K562 (cell line): ENCODE results near the gene MRPL4. TPM values are rescaled to one million over a fixed set of nuclear protein-coding genes. Genes with fewer than 3 reads are reported as not detected.

Source experiments
- BHLHE40 ChIP-seq: IDR thresholded peaks from 2 replicates; pipeline ENCODE4 v1.6.1; 2011; ENCODE audit warnings: low read length, improper control_type of control experiment
- EHMT2 ChIP-seq: fragments of 450-650 bp; IDR thresholded peaks from 2 replicates; pipeline ENCODE4 v1.6.1; 2018; ENCODE audit warnings: antibody characterized with exemption
- FOXK2 ChIP-seq, 2 experiments: fragments of 450-650 bp; IDR thresholded peaks in 1 of 2; conservative IDR thresholded peaks in 1 of 2; 2 replicates each; pipeline ENCODE4 v1.6.1; 2016; ENCODE audit warnings: low read depth in 2 of 2, mild to moderate bottlenecking in 1 of 2
- HMGN3 ChIP-seq: IDR thresholded peaks from 2 replicates; pipeline ENCODE4 v1.6.1; 2011; ENCODE audit warnings: borderline replicate concordance, low read depth, mild to moderate bottlenecking, mixed read lengths, low read length; ENCODE audit not compliant: insufficient read length; ENCODE audit errors: extremely low read depth
- KDM2B ChIP-seq: fragments of 250-450 bp; sonication (Bioruptor Pico); IDR thresholded peaks from 2 replicates; pipeline ENCODE4 v1.8.0; 2021; ENCODE audit warnings: mild to moderate bottlenecking, moderate library complexity
- MEF2A ChIP-seq: IDR thresholded peaks from 2 replicates; pipeline ENCODE4 v1.6.1; 2011; ENCODE audit warnings: low read depth, mild to moderate bottlenecking, low read length, moderate library complexity; ENCODE audit not compliant: control insufficient read depth
- MTA3 ChIP-seq: fragments of 450-650 bp; formaldehyde crosslinking; IDR thresholded peaks from 2 replicates; pipeline ENCODE4 v1.6.1; 2017; ENCODE audit warnings: mild to moderate bottlenecking, borderline replicate concordance
- TAF15 ChIP-seq: fragments of 200-400 bp; formaldehyde crosslinking; IDR thresholded peaks from 2 replicates; pipeline ENCODE4 v1.6.1; 2017; ENCODE audit warnings: mild to moderate bottlenecking, low read depth, low read length, moderate library complexity
- polyA plus RNA-seq, 8 experiments: library from polyadenylated mRNA; depleted of rRNA in 4 of 8; stranded (reverse) in 5 of 8; unstranded in 3 of 8; fragments of >200 nt; fragmentation: Nextera tagmentation in 2 of 8; fragmentation: Illumina TruSeq in 1 of 8; extraction: Ambion mirVana in 2 of 8; extraction: Trizol in 1 of 8; gene quantifications; 2 replicates each; pipeline versions ENCODE4 v1.2.1 to v1.2.3, GENCODE V29; 2011 to 2014; ENCODE audit warnings: inconsistent platforms in 1 of 8, missing spikeins in 1 of 8
- total RNA-seq, 7 experiments: library from RNA; depleted of rRNA in 6 of 7; stranded (reverse); fragments of >200 nt in 6 of 7; fragmentation: Illumina TruSeq in 2 of 7; extraction: Trizol in 2 of 7; gene quantifications; 2 replicates each; pipeline versions ENCODE4 v1.2.1 to v1.2.3, GENCODE V29; 2011 to 2021; ENCODE audit warnings: low replicate concordance in 1 of 7
- TF ChIP-seq, protein P1 (sequence below), 2 experiments: fragments of 450-650 bp; formaldehyde crosslinking in 1 of 2; IDR thresholded peaks; 2 replicates each; pipeline versions ENCODE4 v1.4.0 to v1.6.1; 2014 to 2020; ENCODE audit warnings: mild to moderate bottlenecking in 2 of 2, borderline replicate concordance in 1 of 2, low read depth in 1 of 2
- TF ChIP-seq, protein P2 (sequence below): fragments of 450-650 bp; IDR thresholded peaks from 2 replicates; pipeline ENCODE4 v1.6.1; 2017; ENCODE audit warnings: antibody characterized with exemption
- TF ChIP-seq, protein P3 (sequence below): fragments of 250-450 bp; sonication (Bioruptor Pico); IDR thresholded peaks from 2 replicates; pipeline ENCODE4 v1.9.0; 2021; ENCODE audit warnings: mild to moderate bottlenecking, inconsistent platforms
- TF ChIP-seq, protein P4 (sequence below): fragments of 450-650 bp; formaldehyde crosslinking; IDR thresholded peaks from 2 replicates; pipeline ENCODE4 v1.4.0; 2022; ENCODE audit warnings: missing genetic modification characterization

MRPL4 gene
- total and polyA plus RNA-seq, 9 of the 15 experiments (the other 6 are each of a cell fraction or from before 2014, with no cell fraction given) = 1.4 to 239 (median 64.9) TPM

DNA sequence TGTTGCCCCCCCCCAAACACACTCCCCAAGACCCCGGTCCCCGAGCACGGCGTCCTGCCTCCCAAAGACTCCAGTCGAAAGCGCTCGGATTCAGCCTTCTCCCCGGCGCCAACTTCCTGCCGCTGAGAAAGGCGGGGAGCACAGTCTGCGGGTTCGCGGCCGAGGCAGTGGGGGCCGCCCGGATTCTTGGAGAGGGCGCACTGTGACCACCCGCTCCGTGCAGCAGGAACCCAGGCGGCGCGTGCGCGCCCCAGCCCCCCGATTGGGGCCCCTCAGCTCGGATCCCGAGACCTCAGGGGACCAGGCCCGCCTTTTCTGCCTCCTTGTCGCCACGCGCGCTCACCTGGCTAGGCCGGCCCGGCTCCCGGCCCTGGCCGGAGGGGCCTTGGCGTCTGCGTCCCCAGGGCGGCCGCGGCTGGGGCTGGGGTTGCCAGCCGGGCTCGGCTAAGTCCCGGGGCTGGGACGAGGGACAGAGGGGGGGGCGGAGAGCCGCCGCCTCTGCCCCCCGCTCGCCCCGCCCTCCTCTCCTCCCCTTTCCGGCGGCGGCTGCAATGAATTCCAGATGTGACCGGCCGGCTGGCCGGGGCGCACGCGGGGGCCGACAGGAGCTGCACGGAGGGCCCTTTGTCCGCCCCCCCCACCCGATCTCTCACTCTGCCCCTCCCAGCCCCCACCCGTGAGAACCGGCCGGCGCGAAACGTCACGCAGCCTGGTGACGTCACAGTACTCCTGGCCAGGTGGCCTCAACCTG lies 21.0 kb upstream of the MRPL4 start, which contains the start of gene S1PR2 (continued):
- TF ChIP-seq, protein P1, sequence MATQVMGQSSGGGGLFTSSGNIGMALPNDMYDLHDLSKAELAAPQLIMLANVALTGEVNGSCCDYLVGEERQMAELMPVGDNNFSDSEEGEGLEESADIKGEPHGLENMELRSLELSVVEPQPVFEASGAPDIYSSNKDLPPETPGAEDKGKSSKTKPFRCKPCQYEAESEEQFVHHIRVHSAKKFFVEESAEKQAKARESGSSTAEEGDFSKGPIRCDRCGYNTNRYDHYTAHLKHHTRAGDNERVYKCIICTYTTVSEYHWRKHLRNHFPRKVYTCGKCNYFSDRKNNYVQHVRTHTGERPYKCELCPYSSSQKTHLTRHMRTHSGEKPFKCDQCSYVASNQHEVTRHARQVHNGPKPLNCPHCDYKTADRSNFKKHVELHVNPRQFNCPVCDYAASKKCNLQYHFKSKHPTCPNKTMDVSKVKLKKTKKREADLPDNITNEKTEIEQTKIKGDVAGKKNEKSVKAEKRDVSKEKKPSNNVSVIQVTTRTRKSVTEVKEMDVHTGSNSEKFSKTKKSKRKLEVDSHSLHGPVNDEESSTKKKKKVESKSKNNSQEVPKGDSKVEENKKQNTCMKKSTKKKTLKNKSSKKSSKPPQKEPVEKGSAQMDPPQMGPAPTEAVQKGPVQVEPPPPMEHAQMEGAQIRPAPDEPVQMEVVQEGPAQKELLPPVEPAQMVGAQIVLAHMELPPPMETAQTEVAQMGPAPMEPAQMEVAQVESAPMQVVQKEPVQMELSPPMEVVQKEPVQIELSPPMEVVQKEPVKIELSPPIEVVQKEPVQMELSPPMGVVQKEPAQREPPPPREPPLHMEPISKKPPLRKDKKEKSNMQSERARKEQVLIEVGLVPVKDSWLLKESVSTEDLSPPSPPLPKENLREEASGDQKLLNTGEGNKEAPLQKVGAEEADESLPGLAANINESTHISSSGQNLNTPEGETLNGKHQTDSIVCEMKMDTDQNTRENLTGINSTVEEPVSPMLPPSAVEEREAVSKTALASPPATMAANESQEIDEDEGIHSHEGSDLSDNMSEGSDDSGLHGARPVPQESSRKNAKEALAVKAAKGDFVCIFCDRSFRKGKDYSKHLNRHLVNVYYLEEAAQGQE (IDR thresholded peaks at IDR 0.05; ENCODE audit: borderline replicate concordance) = peak; percentile 91
- TF ChIP-seq, protein P1 (CRISPR knock-in tag; IDR thresholded peaks at IDR 0.05; ENCODE audit: low read depth) = no peak
- TF ChIP-seq, protein P2, sequence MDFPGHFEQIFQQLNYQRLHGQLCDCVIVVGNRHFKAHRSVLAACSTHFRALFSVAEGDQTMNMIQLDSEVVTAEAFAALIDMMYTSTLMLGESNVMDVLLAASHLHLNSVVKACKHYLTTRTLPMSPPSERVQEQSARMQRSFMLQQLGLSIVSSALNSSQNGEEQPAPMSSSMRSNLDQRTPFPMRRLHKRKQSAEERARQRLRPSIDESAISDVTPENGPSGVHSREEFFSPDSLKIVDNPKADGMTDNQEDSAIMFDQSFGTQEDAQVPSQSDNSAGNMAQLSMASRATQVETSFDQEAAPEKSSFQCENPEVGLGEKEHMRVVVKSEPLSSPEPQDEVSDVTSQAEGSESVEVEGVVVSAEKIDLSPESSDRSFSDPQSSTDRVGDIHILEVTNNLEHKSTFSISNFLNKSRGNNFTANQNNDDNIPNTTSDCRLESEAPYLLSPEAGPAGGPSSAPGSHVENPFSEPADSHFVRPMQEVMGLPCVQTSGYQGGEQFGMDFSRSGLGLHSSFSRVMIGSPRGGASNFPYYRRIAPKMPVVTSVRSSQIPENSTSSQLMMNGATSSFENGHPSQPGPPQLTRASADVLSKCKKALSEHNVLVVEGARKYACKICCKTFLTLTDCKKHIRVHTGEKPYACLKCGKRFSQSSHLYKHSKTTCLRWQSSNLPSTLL = no peak
- TF ChIP-seq BHLHE40 (no peak; the same call in 1 of the 2 replicates), TAF15 (no peak), KDM2B (CRISPR knock-in tag) (peak; percentile 65; the same call in 1 of the 2 replicates), FOXK2 (conservative IDR thresholded peaks at IDR 0.05 in 1 of 2, IDR thresholded peaks at IDR 0.05 in 1 of 2; ENCODE audit: low read depth in 2 of 2) (no peak), MEF2A (no peak), HMGN3 (peak; percentile 65), MTA3 (no peak; the same call in 1 of the 2 replicates), EHMT2 (no peak)
- TF ChIP-seq, protein P3, sequence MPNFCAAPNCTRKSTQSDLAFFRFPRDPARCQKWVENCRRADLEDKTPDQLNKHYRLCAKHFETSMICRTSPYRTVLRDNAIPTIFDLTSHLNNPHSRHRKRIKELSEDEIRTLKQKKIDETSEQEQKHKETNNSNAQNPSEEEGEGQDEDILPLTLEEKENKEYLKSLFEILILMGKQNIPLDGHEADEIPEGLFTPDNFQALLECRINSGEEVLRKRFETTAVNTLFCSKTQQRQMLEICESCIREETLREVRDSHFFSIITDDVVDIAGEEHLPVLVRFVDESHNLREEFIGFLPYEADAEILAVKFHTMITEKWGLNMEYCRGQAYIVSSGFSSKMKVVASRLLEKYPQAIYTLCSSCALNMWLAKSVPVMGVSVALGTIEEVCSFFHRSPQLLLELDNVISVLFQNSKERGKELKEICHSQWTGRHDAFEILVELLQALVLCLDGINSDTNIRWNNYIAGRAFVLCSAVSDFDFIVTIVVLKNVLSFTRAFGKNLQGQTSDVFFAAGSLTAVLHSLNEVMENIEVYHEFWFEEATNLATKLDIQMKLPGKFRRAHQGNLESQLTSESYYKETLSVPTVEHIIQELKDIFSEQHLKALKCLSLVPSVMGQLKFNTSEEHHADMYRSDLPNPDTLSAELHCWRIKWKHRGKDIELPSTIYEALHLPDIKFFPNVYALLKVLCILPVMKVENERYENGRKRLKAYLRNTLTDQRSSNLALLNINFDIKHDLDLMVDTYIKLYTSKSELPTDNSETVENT = peak; percentile 51; the same call in 1 of the 2 replicates
- TF ChIP-seq, protein P4, sequence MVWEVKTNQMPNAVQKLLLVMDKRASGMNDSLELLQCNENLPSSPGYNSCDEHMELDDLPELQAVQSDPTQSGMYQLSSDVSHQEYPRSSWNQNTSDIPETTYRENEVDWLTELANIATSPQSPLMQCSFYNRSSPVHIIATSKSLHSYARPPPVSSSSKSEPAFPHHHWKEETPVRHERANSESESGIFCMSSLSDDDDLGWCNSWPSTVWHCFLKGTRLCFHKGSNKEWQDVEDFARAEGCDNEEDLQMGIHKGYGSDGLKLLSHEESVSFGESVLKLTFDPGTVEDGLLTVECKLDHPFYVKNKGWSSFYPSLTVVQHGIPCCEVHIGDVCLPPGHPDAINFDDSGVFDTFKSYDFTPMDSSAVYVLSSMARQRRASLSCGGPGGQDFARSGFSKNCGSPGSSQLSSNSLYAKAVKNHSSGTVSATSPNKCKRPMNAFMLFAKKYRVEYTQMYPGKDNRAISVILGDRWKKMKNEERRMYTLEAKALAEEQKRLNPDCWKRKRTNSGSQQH = no peak
